GM12864 (cell line): ENCODE measurements around the gene SCUBE1.

Experiments
- DNase-seq: peaks from one replicate; pipeline ENCODE4 v3.0.0-alpha.2; 2011; ENCODE audit warnings: low read depth
- H3K4me3 ChIP-seq: 2 replicates; pipeline ENCODE4 v1.5.1; 2011; ENCODE audit warnings: mild to moderate bottlenecking, low read depth, low read length, control low read depth
- TF ChIP-seq, protein P1 (sequence below): IDR thresholded peaks from 2 replicates; pipeline ENCODE4 v1.5.1; 2011; ENCODE audit warnings: low read depth, mild to moderate bottlenecking, moderate library complexity, low read length, control low read depth, inconsistent platforms; ENCODE audit errors: missing control alignments

SCUBE1 gene

DNA sequence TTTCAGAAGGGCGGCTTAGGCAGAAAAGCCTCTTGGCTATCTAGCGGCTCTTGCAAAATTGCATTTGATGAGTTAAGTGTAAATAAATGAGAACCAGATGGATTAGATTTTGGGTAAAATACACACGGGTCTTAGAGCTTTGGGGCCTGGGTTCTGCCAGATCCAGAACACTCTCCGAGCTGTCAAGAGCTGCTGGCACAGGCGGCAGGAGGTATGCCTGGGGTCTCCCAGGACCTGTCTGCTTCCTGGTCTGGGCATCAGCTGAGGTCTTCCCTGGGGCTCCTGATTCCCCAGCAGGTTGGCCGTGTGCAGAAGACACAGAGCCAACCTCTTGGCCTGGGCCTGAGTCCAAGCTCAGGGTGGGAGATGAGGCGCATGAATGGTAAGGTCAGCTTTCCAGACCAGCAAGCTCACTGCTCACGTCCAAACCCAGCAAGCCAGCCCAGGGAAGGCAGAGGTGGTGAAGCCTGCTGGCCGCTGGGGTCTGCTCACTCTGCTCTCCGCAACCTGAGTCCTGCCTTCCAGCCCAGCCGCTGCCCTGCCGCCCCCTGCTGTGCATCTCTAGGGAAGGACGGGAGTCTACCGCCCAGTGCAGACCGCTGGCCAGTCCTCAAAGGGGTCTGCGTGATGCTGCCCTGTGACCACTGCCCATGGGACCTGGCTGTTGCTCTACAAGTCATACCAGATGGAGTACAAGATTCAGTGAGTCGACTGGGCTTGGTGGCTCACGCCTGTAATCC lies 44.9 kb downstream of the SCUBE1 start:
- TF ChIP-seq, protein P1, sequence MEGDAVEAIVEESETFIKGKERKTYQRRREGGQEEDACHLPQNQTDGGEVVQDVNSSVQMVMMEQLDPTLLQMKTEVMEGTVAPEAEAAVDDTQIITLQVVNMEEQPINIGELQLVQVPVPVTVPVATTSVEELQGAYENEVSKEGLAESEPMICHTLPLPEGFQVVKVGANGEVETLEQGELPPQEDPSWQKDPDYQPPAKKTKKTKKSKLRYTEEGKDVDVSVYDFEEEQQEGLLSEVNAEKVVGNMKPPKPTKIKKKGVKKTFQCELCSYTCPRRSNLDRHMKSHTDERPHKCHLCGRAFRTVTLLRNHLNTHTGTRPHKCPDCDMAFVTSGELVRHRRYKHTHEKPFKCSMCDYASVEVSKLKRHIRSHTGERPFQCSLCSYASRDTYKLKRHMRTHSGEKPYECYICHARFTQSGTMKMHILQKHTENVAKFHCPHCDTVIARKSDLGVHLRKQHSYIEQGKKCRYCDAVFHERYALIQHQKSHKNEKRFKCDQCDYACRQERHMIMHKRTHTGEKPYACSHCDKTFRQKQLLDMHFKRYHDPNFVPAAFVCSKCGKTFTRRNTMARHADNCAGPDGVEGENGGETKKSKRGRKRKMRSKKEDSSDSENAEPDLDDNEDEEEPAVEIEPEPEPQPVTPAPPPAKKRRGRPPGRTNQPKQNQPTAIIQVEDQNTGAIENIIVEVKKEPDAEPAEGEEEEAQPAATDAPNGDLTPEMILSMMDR, result no peak
- H3K4me3 ChIP-seq, result no peak overlapping the region
- no peak for DNase-seq

DNA sequence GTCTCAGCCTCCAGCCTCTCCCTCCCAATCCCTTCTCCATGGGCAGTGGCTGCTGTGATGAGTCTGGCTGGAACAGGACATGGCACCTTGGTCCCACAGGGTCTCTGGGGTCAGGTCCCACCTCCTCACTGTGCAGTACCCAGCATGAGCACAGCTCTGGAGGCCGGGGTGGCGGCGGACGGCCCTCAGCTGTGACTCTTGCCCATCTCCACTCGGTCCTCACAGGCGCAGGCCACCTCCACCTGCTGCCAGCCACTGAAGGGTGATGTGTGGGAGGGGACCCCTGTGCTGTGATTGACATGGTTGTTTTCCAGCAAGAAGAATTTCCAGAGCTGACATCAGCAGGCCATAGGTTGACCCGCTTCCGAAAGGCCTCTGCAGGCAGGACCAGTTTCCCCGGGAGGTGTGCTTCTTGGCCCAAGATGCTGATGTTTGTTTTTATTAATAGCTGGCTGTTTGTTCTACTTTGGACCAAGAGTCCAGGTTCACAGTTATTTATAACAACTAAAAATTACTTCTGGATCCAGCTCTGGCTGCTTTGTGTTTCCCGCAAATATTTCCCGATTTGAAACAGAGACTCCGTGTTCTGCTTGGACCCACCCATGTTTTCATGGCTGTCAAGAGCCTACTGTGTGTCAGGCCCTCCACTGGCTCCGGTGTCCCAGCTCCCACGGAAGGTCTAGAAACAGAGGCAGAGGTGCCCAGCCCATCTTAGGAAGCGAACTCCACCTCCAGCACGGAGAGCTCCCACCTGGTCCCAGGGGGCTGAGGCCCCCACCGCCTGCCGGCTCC lies 45.7 kb downstream of the SCUBE1 start:
- TF ChIP-seq, protein P1, result no peak
- no peak for DNase-seq
- H3K4me3 ChIP-seq, result no peak overlapping the region

DNA sequence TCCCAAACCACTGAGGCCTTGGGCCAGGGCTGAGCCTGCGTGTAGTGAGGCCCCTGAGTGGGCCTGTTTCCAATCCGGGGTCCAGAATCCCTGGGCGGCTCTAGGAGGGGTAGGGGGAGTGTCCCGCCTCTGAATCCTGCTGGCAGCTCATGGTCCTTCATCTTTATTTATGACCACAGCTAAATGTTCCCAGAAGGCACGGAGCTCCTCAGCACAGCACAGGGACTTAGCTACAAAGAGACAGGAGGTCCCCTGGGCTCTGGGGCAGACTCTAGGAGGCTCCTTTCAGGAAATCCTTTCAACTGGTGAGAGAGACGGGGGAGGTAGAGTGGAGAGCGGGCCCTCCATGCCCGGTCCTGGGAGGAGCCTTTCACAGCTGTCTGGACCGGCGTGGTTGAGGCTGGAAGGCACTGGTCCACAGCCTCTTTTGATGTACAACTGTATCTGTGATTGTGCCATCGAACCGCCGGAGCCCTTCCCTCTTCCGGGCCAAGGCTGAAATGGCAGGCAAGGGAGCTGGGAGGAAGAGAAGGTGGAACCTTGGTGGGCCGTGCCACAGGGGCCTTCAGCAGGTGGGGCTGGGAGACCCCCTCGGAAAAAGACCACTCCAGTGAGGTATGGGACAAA lies 46.8 kb downstream of the SCUBE1 start:
- DNase-seq, result no peak
- TF ChIP-seq, protein P1, result no peak
- H3K4me3 ChIP-seq, result no peak overlapping the region

DNA sequence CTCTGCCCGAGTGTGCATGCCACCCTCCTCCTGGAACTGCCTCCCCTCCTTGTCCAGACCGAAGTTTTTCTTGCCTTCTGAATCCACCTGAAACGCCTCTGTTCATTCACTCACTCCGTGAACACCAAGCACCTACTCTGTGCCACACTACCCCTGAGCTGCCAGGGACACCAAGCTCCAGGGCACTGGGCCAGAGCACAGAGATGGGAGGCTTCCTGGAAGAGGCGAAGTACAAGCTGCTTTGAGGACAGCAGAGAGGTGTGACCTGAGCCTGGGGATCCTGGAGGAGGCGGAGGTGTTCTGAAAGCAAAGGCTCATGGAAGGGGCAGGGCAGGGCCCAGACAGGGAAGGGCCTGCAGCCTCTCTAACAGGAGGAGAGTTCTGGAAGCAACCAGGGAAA lies 47.5 kb downstream of the SCUBE1 start:
- TF ChIP-seq, protein P1, result no peak
- no peak overlapping the region for H3K4me3 ChIP-seq
- no peak for DNase-seq

DNA sequence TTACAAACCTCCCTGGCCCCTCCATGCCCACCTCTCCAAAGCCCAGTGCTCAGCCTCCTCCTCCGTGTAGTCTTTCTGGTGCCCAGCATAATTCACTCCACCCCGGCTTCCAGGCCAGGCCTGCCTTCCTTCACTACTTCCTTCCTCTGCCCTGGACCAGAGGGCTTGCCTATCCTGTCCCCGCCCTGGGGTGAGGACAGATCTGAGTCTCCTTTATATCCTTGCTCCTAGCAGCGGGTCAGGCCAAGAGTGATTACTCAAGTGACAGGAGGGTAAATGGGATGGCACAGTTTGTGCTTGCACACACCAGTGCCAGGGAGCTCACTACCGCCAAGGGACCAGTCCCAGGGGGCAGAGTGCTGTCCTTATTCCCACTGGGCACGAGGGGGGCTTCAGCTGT lies 48.0 kb downstream of the SCUBE1 start:
- TF ChIP-seq, protein P1, result no peak
- DNase-seq, result no peak
- H3K4me3 ChIP-seq, result no peak overlapping the region

DNA sequence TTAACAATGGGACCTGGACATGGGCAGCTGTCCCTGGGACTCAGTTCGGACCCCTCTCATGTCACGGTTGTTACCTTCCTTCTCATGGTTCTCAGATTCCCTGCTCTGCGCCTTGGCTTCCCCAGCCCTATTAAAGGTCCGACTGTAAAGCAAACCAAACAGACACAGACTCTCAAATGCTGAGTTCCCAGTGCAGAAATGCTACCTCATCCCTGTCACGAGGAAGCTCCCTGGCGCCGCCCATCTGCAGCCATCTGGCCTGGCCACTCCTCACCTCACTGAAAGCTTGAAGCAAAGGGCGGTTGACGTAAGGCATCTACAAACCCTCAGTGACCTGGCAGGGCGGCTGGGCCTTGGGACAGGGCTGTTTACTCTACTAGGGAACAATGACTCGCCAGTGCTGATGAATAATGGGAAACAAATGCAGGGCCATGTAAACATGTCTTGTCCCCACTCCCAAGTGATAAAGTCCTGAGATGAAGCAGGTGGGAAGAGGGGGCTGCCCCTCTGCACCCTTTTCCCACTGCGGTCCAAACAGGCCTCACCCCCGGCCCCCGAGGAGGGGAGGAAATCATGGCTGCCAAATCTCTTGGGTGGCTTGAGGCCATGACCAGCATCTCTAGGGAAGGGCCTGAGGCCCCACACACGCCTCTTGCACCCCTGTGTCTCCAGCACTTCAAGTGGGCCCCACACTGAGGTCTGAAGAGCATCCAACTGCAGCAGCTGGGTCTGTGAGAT lies 49.3 kb downstream of the SCUBE1 start:
- DNase-seq, result no peak
- H3K4me3 ChIP-seq, result no peak overlapping the region
- TF ChIP-seq, protein P1, result no peak
